PFSK-1 (cell line): ENCODE measurements around the gene SOCS6.

Experiments used
- FOXP2 ChIP-seq: optimal IDR thresholded peaks from 2 replicates; pipeline ENCODE3; 2011; ENCODE audit warnings: borderline replicate concordance, control low read depth, inconsistent platforms; ENCODE audit not compliant: insufficient read depth; ENCODE audit errors: extremely low read length, extremely low read depth
- POLR2AphosphoS5 ChIP-seq: IDR thresholded peaks from 2 replicates; pipeline ENCODE4 v1.6.1; 2012; ENCODE audit warnings: low read depth, mild to moderate bottlenecking, control low read depth, low read length, moderate library complexity
- REST ChIP-seq, 2 experiments: IDR thresholded peaks; 2 replicates each; pipeline versions ENCODE4 v1.6.1 to v1.8.0; 2011 to 2012; ENCODE audit warnings: low read depth in 2 of 2, low read length in 2 of 2, control low read depth in 1 of 2, inconsistent platforms in 1 of 2, mild to moderate bottlenecking in 1 of 2, moderate library complexity in 1 of 2; ENCODE audit not compliant: insufficient read depth in 1 of 2
- TAF1 ChIP-seq: IDR thresholded peaks from 2 replicates; pipeline ENCODE4 v1.6.1; 2012; ENCODE audit warnings: low read length, control low read depth, borderline replicate concordance; ENCODE audit not compliant: insufficient read depth

- no peak for TF ChIP-seq TAF1
- TF ChIP-seq REST (IDR thresholded peaks at IDR 0.05; ENCODE audit: insufficient read depth in 1 of 2, low read depth in 2 of 2, low read length in 2 of 2), result no peak
- no peak for TF ChIP-seq POLR2AphosphoS5
- TF ChIP-seq FOXP2, result no peak
Measured at GRCh38 chr18:70292628-70293027, 3.8 kb downstream of the SOCS6 start.
